Transverse colon (tissue), 4 donors: ENCODE data around the gene KCNA2. TPM values are rescaled to one million over a fixed set of nuclear protein-coding genes. Genes with fewer than 3 reads are reported as not detected.
A peak's percentile ranks its signal among the peaks of the same experiment; 100 is the strongest.

Source experiments
- DNase-seq: peaks from one replicate; pipeline ENCODE4 v3.0.0-alpha.2; 2019
- H3K27ac ChIP-seq, 4 donors: fragments of 200-600 bp; sonication (generic); 2 replicates each; pipeline ENCODE4 v1.5.1; 2016 to 2018; ENCODE audit warnings: inconsistent platforms in 4 of 4
- H3K27me3 ChIP-seq: fragments of 200-600 bp; sonication (generic); 2 replicates; pipeline ENCODE4 v1.5.1; 2017; ENCODE audit warnings: inconsistent platforms
- H3K36me3 ChIP-seq, 4 donors: fragments of 200-600 bp; sonication (generic); 2 replicates each; pipeline ENCODE4 v1.5.1; 2017 to 2019; ENCODE audit warnings: inconsistent platforms in 4 of 4
- H3K4me1 ChIP-seq, 4 donors: fragments of 200-600 bp; sonication (generic); 2 replicates each; pipeline ENCODE4 v1.5.1; 2017 to 2020; ENCODE audit warnings: inconsistent platforms in 4 of 4
- H3K4me3 ChIP-seq, 4 donors: fragments of 200-600 bp; sonication (generic); 1 replicate in 1 of 4; 2 replicates in 3 of 4; pipeline versions ENCODE4 v1.5.1 to v1.6.1; 2017 to 2019; ENCODE audit warnings: inconsistent platforms in 4 of 4
- H3K9me3 ChIP-seq, 2 donors: fragments of 200-600 bp; sonication (generic); 2 replicates each; pipeline ENCODE4 v1.5.1; 2017 to 2019; ENCODE audit warnings: inconsistent platforms in 2 of 2
- CTCF ChIP-seq, 5 experiments: fragments of 200-600 bp in 3 of 5; fragments of 450-650 bp in 2 of 5; sonication (generic) in 3 of 5; IDR thresholded peaks; 1 replicate in 2 of 5; 2 replicates in 3 of 5; pipeline ENCODE4 v1.5.1; 2016 to 2017; ENCODE audit warnings: antibody characterized with exemption in 5 of 5, inconsistent platforms in 3 of 5, mild to moderate bottlenecking in 2 of 5, moderate library complexity in 1 of 5
- EP300 ChIP-seq: sonication (generic); formaldehyde crosslinking; IDR thresholded peaks from one replicate; pipeline ENCODE4 v1.6.1; 2017; ENCODE audit warnings: antibody characterized with exemption, low read depth
- POLR2A ChIP-seq: fragments of 450-650 bp; IDR thresholded peaks from one replicate; pipeline ENCODE4 v1.6.1; 2016; ENCODE audit warnings: antibody characterized with exemption, mild to moderate bottlenecking, moderate library complexity
- POLR2AphosphoS5 ChIP-seq, 3 donors: sonication (generic); formaldehyde crosslinking; IDR thresholded peaks; one replicate each; pipeline ENCODE4 v1.6.1; 2016; ENCODE audit warnings: antibody characterized with exemption in 3 of 3
- whole genome bisulfite sequencing, 2 donors: methylation state at CpG; one replicate each; pipeline ENCODE4 v1.1.5; 2018; ENCODE audit warnings: low coverage in 1 of 2; 5-methylcytosine and 5-hydroxymethylcytosine counted together
- in situ Hi-C, 4 donors: fragments of 200-750 bp; cut with MboI; loops; one replicate each; pipeline versions ENCODE4 v1.15.0 to v1.15.1; 2017; ENCODE audit warnings: low sequenced_read_pairs in 3 of 4, low pct_ligation_motif_present in 1 of 4, low pct_unique_long_range_greater_than_20kb in 1 of 4
- intact Hi-C: fragments of 100-400 bp; cut with DNase I; formaldehyde crosslinking; loops from one replicate; pipeline ENCODE4 v1.15.1; 2023; ENCODE audit warnings: low total_unique reads
- total RNA-seq, 4 donors: library from RNA; depleted of rRNA; stranded (reverse); fragments of >200 nt; gene quantifications; one replicate each; pipeline ENCODE4 v1.1.0, GENCODE V29; 2016

KCNA2 gene
- total RNA-seq, 4 donors from 2014 or later, result 0.40 to 1.7 (median 0.68) TPM; not detected in 1

- intact Hi-C loops (loop anchor here (10.0 kb wide), 1 partner anchor 62 kb away; no protein-coding TSS in a partner anchor), in situ Hi-C loops (loop anchor here in 2 of 4 donors (5.0 to 10.0 kb wide), 2 partner anchors 62 to 160 kb away; no protein-coding TSS in a partner anchor)
Observed at GRCh38 chr1:110617116-110617515, 11.0 kb upstream of the KCNA2 start.

GRCh38 chr1:110616587-110616986 is 10.4 kb upstream of the KCNA2 start:
- DNase-seq, result no peak
- Histone ChIP-seq H3K27ac (no peak overlapping the region), H3K4me3 (no peak overlapping the region), H3K4me1 (peaks cover 0 to 12% (median 6%) of the 10 kb centered on the region in 4 donors), H3K27me3 (peaks cover 36% of the 10 kb centered on the region), H3K36me3 (no peaks in the 10 kb centered on the region), H3K9me3 (no peaks in the 10 kb centered on the region)
- 29% methylated on average over 3 of the region's 3 CpGs; no CpG with 5 or more reads in 1 of the 2 donors for WGBS, 2 donors
- in situ Hi-C loops (loop anchor here in 2 of 4 donors (5.0 to 10.0 kb wide), 2 partner anchors 62 to 161 kb away; no protein-coding TSS in a partner anchor), intact Hi-C loops (loop anchor here (10.0 kb wide), 1 partner anchor 62 kb away; no protein-coding TSS in a partner anchor)
- TF ChIP-seq POLR2AphosphoS5 (IDR thresholded peaks at IDR 0.05) (no peak), CTCF (IDR thresholded peaks at IDR 0.05) (no peak), EP300 (no peak), POLR2A (no peak)

More at GRCh38 chr1:110617116-110617515, 11.0 kb upstream of the KCNA2 start:
- WGBS, 2 donors, result 72 to 79% methylated on average over 3 of the region's 3 CpGs
- no peak for DNase-seq
- no peak overlapping the region for H3K27ac ChIP-seq
- TF ChIP-seq CTCF (IDR thresholded peaks at IDR 0.05) (no peak), POLR2A (no peak), EP300 (no peak), POLR2AphosphoS5 (IDR thresholded peaks at IDR 0.05) (no peak)
- H3K4me3 ChIP-seq, result no peak overlapping the region
- peaks cover 0 to 12% (median 6%) of the 10 kb centered on the region in 4 donors for H3K4me1 ChIP-seq
- H3K9me3 ChIP-seq, result no peaks in the 10 kb centered on the region
- H3K36me3 ChIP-seq, result no peaks in the 10 kb centered on the region
- peaks cover 36% of the 10 kb centered on the region for H3K27me3 ChIP-seq

- TF ChIP-seq POLR2AphosphoS5 (IDR thresholded peaks at IDR 0.05), result no peak
- peak; percentile 62 to 73 (median 69) for TF ChIP-seq CTCF (IDR thresholded peaks at IDR 0.05)
- no peak for TF ChIP-seq EP300
- no peak for TF ChIP-seq POLR2A
- peaks cover 35% of the 10 kb centered on the region for H3K27me3 ChIP-seq
- DNase-seq, result peak; percentile 67
- H3K9me3 ChIP-seq, result no peaks in the 10 kb centered on the region
- no peak overlapping the region for H3K4me3 ChIP-seq
- WGBS, 2 donors, result 20% methylated on average over 9 of the region's 9 CpGs; no CpG with 5 or more reads in 1 of the 2 donors
- no peak overlapping the region for H3K27ac ChIP-seq
- intact Hi-C loops (loop anchor here (10.0 kb wide), 1 partner anchor 61 kb away; no protein-coding TSS in a partner anchor), in situ Hi-C loops (loop anchor here in 2 of 4 donors (5.0 to 10.0 kb wide), 2 partner anchors 61 to 162 kb away; no protein-coding TSS in a partner anchor)
- peaks cover 0 to 12% (median 6%) of the 10 kb centered on the region in 4 donors for H3K4me1 ChIP-seq
- no peaks in the 10 kb centered on the region for H3K36me3 ChIP-seq
Observed at GRCh38 chr1:110615548-110616130, 9.5 kb upstream of the KCNA2 start.

- WGBS, 2 donors, result 49 to 67% methylated on average over 3 to 10 of the region's 10 CpGs
- H3K4me1 ChIP-seq, result peaks cover 0 to 8% (median 2%) of the 10 kb centered on the region in 4 donors
- in situ Hi-C loops (loop anchor here in 1 of 4 donors (10.0 kb wide), 1 partner anchor 57 kb away; no protein-coding TSS in a partner anchor), intact Hi-C loops (loop anchor here (10.0 kb wide), 1 partner anchor 57 kb away; no protein-coding TSS in a partner anchor)
- no peak overlapping the region for H3K4me3 ChIP-seq
- no peak for DNase-seq
- no peaks in the 10 kb centered on the region for H3K36me3 ChIP-seq
- no peak overlapping the region for H3K27ac ChIP-seq
- peaks cover 55% of the 10 kb centered on the region for H3K27me3 ChIP-seq
- no peak for TF ChIP-seq POLR2AphosphoS5 (IDR thresholded peaks at IDR 0.05)
- no peak for TF ChIP-seq CTCF (IDR thresholded peaks at IDR 0.05)
- TF ChIP-seq EP300, result no peak
- no peak for TF ChIP-seq POLR2A
- no peaks in the 10 kb centered on the region for H3K9me3 ChIP-seq
Observed at GRCh38 chr1:110612060-110612745, 6.0 kb upstream of the KCNA2 start.
